HG03280 (cell line): ENCODE data around the gene SMOC2.
"Not testable (repeated sequence)": the region's sequence is repeated elsewhere in the genome, so short reads cannot be mapped to it uniquely, and the experiment has no call there.

Experiments
- ATAC-seq: cut with Tn5 transposase; IDR thresholded peaks from one replicate; pipeline ENCODE4 v1.9.1; 2021; ENCODE audit warnings: mild to moderate bottlenecking, moderate library complexity; ENCODE audit not compliant: unreplicated experiment

The SMOC2 gene

GRCh38 chr6:168699631-168700295 lies 258.8 kb downstream of the SMOC2 start:
- no peak for ATAC-seq

GRCh38 chr6:168700880-168701279 lies 259.9 kb downstream of the SMOC2 start:
- no peak for ATAC-seq

- no peak for ATAC-seq
Measured at GRCh38 chr6:168703990-168704389, 263.0 kb downstream of the SMOC2 start.

- ATAC-seq = no peak
Measured at GRCh38 chr6:168704678-168705077, 263.7 kb downstream of the SMOC2 start.

DNA sequence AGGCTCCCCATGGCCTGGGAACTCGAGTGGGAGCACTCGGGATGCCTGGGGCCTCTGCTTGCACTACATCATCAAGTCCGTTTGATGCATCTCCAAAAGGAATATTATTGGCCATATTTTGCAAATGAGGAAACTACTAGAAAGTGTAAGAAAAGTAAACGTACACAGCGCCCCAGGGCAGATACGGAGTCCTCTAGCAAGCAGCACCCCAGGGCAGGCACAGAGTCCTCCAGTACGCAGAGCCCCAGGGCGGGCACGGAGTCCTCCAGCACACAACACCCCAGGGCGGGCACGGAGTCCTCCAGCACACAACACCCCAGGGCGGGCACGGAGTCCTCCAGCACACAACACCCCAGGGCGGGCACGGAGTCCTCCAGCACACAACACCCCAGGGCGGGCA lies 264.3 kb downstream of the SMOC2 start:
- not testable (repeated sequence) for ATAC-seq

DNA sequence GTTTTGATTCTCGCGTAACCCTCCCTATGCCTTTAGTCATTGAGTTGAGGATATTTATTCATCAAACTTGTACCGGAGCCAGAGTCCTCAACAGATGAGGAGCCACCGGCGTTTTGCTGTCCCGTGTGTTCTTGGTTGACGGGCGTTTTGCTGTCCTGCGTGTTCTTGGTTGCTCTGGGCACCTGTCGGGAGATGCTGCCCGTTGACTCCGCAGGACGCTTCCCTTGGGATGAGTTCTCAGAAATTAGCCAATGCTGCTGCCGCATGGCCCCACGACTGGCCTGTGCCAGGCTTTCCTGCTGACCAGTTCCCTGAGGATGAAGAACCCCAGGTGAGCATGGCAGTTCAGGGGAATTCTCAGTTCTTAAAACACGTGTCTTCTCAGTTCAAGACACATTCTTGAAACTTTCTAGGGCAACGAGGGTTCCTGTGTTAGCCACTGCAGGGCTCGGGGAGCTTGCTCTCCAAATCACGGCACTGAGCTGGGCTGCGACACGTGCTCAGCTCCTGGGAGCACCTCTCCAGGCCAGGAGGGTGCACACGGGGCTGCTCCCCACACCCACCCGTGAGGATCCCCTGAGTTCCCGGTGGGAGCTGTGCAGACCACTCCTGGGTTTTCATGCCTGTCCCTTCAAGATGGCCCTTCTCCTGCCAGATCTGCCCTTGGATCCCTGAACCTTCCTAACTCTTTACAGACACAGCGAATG lies 265.6 kb downstream of the SMOC2 start:
- no peak for ATAC-seq

GRCh38 chr6:168708526-168708925 lies 267.5 kb downstream of the SMOC2 start:
- no peak for ATAC-seq

DNA sequence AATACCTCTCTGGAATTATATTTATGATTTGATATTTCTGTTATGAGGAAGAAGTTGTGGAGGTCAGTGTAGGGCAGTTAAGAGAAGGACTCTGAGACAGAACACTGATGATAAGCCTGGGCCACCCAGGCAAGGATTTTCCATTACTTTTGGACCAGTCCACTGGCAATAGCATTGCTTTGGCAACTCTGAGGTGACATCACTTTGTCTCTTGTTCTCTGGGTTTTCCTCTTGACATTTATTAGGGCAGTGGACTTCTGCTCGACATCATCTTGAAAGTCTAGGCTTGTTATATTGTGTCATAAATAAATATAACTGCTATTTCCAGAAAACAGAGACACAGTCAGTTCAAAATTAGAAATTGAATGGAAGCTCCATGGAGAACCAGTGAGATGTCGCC lies 268.0 kb downstream of the SMOC2 start:
- ATAC-seq = no peak

DNA sequence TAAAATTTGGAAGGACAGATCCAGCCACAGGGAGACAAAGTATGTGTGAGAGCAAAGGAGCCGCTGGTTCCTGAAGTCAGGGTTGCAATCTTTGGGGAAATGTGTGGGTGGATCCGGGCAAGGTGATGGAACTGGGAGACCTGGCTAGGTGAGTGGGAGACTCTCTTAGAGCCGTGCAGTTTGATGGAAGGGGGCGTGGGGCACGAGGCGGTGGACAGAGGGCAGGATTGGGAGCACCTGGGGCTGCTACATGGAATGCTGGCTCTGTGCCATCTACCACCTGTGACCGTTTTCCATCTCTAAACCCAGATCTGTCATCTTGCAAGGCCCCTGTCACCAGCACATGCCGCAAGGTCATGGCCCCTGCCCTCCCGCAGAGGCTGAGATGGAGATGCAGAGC lies 268.4 kb downstream of the SMOC2 start:
- no peak for ATAC-seq

DNA sequence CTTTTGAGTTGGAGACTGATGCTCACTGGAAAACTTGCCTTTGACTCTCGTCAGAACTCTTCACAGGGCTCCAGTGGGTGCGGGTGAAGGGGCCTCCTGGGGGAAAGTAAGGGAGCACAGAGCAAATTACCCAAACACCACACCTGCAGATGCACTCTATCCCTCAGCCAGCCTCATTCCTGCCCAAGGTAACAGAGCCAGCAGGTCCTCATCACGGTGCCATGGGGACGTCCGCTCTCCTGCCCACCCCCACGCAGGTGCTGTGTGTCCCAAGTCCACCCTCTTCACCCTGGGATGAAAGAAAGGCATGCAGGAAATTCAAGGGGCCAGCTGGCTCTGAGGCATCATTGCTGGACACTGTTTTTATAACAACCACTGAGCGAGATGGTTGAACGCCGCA lies 269.0 kb downstream of the SMOC2 start:
- no peak for ATAC-seq

DNA sequence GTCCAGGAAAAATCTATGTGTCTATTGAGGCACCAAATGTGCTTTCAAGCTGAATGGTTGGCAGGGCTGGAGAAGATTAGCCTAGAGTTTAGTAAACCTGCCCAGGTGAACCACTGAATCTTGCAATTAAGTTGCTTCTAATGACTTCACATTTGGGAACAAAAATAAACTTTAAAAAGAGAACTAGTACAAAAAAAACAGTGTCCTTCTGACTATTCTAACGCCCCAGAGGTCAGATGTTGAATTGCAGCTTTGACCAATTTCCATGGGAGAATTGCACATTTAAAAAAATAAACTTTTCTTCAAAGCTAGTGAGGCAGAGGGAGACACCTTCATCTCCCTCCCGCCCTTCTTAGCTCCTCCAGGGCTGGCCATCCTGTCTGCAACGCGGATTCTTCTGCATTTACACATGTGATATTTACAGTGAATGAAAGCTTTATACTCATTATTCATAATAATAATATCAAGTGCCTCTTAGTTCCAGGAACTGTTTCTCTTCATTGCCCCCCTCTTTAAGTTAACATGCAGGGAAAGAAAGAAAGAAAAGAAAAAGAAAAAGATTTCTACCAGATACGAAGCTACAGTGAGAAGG lies 270.2 kb downstream of the SMOC2 start:
- no peak for ATAC-seq

GRCh38 chr6:168711666-168712300 lies 270.8 kb downstream of the SMOC2 start:
- ATAC-seq = no peak

DNA sequence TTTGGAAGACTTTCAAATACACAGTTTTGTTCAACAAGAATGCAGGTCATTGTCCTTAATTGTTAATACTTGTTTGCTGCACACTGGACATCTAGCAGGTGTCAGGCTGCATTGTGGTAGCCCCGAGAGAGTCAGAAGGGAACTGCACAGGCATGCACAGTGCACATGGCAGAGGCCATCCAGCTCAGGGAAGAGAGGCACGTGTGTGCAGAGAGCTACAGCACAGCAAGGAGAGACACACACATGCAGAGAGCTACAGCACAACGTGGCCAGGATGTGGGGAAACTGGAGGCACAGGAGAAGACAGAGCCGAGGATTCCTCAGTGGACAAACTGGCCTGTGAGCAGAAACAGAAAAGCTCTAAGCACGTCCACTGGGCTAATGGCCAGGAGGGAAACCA lies 272.0 kb downstream of the SMOC2 start:
- ATAC-seq = no peak

DNA sequence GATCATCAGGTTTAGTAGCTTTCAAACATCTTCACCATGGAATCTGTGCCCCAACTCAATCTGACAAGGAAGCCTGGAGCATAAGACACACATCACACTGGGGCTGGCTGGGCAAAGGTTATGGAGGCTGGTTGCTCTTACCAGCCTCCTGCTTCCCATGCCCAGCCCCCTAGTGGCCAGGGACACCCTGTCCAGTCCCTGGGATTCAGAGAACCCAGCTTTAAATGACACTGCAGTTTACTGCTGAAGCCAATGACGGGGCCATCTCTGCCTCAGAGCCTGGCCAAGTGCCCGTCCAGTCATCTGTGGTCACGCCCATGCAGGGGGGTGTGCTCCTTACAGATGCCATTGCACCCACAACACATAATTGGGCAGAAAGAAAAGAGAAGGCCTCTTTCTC lies 272.9 kb downstream of the SMOC2 start:
- ATAC-seq = no peak

DNA sequence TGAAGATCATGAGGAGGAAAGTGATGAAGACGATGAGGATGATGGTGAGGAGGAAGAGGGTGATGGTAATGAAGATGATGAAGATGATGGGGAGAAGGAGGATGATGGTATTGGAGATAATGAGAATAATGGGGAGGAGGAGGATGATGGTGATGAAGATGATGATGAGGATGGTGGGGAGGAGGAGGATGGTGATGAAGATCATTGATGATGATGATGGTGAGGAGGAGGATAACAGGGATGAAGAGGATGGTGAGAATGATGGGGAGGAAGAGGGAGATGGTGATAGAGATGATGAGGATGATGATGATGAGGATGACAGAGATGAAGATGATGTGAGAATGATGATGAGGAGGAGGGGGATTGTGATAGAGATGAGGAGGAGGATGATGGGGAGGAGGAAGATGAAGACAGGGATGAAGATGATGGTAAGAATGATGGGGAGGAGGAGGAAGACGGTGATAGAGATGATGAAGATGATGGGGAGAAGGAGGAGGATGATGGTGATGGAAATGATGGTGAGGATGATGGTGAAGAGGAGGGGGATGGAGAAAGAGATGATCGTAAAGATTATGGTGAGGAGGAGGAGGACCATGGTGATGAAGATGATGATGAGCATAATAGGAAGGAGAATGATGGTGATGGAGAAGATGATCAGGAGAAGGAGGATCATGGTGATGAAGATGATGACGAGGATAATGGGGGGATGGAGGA lies 273.7 kb downstream of the SMOC2 start:
- ATAC-seq = no peak

GRCh38 chr6:168715643-168716481 lies 274.9 kb downstream of the SMOC2 start:
- no peak for ATAC-seq

GRCh38 chr6:168716581-168716980 lies 275.6 kb downstream of the SMOC2 start:
- no peak for ATAC-seq

GRCh38 chr6:168717491-168717890 lies 276.5 kb downstream of the SMOC2 start:
- no peak for ATAC-seq
